GM19328 (cell line): ENCODE measurements around the gene TMEM205.
"Not testable (repeated sequence)": the region's sequence is repeated elsewhere in the genome, so short reads cannot be mapped to it uniquely, and the experiment has no call there.

Experiments
- ATAC-seq: cut with Tn5 transposase; IDR thresholded peaks from one replicate; pipeline ENCODE4 v1.9.1; 2021; ENCODE audit warnings: mild to moderate bottlenecking, moderate library complexity; ENCODE audit not compliant: unreplicated experiment

Gene TMEM205

GRCh38 chr19:11340099-11340467, 6.0 kb downstream of the TMEM205 start:
- not testable (repeated sequence) for ATAC-seq

- ATAC-seq = peak; percentile 59
These were observed 6.6 kb downstream of the TMEM205 start, which contains the start of gene RAB3D for GRCh38 chr19:11339254-11340098. RAB3D (minus strand) TSS chr19:11339657; CDS start chr19:11337399, 2,258 bp downstream.

DNA sequence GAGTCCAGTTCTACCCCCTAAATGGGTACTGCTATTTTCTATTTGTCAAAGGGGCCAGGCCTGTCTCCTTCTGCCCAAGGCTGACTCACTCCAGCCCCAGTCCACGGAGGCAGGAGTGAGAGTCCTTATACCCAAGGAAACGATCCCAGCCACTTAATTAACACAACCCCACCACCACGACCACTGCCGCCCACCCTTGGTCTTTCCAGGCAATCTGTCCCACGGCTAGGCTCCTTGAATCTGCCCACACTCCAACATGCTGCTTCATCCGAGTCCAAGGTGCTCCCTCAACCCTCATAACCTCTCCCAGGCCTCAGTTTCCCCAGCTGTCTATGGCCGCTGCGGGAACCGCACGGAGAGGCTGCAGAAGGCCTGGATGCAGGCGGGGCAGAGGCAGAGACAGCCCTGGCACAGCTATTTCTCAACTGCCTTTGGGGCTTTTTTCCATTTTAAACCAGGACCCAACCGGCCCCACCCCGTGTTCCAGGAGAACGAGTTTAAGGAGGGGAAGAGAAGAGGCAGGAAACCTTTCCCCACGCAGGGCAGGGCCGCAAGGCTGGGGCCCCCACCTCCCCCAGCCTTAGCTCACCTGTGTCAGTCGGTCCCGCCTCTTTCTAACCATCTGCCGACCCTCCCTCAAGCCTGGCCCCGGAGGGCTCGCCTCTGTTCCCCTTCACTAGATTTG, 7.4 kb downstream of the TMEM205 start:
- no peak for ATAC-seq

GRCh38 chr19:11338121-11338520, 7.9 kb downstream of the TMEM205 start:
- ATAC-seq = no peak

- no peak for ATAC-seq
These were observed 9.0 kb downstream of the TMEM205 start for GRCh38 chr19:11337080-11337479.

GRCh38 chr19:11335449-11336146, 10.5 kb downstream of the TMEM205 start:
- ATAC-seq = no peak

GRCh38 chr19:11333838-11334237, 12.2 kb downstream of the TMEM205 start:
- ATAC-seq = not testable (repeated sequence)

GRCh38 chr19:11332822-11333221, 13.2 kb downstream of the TMEM205 start:
- no peak for ATAC-seq

- ATAC-seq = no peak
These were observed 14.6 kb downstream of the TMEM205 start for GRCh38 chr19:11331502-11331901.

GRCh38 chr19:11330127-11330526, 15.9 kb downstream of the TMEM205 start:
- ATAC-seq = no peak

- no peak for ATAC-seq
These were observed 20.5 kb downstream of the TMEM205 start for GRCh38 chr19:11325544-11325943.

DNA sequence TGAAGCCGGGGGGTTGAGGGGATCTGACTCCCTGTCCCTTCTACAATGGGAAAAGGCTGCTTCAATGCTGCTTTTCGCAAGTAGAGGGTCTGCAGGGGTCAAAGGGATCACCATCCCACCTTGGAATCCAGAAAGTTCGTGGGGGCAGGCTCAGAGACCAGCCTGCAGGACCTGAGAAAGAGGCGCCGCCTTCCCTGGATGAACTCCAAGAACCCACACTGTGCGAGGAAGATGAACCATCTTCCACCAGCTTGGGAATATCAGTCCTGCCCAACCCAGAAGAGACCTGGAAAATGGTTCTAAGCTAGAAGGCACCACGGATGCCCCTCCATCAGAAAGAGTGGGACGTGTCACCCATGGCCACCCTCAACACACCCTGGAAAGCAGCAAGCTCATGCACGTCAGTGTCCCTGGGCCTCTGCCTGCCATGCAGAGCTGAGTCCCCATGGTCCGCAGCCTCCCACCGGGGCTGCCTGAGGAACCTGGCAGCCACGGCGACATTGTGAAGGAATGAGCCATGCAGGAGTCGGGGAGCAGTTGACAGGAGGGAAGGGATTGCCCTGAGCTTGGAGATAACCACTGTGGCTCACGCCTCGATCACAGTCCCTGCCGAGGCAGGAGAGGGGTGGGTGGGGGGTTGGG, 21.2 kb downstream of the TMEM205 start:
- ATAC-seq = no peak

GRCh38 chr19:11324079-11324661, 21.9 kb downstream of the TMEM205 start:
- no peak for ATAC-seq

DNA sequence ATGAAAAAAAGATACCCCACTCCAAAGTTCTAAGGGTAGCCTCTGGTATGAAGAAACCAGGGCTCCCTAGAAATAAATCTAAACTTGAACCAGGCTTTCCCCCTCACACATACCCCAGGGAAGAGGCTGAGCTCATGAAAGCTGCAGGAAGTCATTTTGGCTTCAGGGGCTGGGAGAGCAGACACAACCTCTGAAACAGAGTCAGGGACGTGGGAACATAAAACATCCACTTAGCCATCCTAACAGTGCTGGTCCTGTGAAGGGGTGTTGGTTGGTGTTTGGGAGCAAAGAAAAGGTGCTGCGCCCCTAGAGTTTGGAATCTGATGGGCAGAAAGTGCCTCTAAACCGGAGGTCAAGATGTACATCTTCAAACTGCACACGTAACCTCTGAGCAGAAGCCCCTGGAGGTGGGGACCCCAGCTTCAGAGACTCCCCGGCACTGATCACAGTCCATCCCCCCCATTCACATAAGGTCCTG, 22.4 kb downstream of the TMEM205 start:
- no peak for ATAC-seq

DNA sequence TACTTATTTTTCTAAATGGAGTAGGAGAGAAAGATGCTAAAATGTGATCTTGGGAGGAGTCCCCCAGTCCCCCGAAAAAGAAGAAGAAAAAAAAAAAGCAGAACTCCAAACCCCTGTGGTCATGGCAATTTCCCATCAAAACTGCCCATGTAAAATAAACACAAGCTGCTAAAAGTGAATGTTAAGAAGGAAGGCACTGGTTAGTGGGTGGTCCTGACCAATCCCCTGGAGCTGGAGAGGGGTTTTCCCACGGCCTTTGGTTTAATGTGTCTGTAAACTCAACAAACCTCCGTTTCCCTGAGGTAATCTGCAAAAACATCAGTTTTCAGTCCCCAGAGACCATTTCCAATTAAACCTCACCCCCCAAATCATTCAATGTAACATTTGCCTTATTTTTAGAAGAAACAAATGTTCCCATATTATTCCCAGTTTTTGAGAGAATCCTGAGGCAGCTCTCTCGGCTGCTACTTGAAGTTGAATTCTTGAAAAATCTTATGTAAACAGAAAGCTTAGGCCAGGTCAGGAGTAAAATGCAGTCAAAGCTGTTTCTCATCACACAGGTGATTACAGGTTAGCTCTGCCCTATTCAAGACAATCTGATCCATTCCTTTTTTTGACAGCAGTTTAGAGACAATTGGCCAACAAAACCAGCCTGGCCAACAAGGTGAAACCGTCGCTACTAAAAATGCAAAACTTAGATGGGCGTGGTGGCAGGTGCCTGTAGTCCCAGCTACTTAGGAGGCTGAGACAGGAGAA, 23.6 kb downstream of the TMEM205 start:
- ATAC-seq = no peak

DNA sequence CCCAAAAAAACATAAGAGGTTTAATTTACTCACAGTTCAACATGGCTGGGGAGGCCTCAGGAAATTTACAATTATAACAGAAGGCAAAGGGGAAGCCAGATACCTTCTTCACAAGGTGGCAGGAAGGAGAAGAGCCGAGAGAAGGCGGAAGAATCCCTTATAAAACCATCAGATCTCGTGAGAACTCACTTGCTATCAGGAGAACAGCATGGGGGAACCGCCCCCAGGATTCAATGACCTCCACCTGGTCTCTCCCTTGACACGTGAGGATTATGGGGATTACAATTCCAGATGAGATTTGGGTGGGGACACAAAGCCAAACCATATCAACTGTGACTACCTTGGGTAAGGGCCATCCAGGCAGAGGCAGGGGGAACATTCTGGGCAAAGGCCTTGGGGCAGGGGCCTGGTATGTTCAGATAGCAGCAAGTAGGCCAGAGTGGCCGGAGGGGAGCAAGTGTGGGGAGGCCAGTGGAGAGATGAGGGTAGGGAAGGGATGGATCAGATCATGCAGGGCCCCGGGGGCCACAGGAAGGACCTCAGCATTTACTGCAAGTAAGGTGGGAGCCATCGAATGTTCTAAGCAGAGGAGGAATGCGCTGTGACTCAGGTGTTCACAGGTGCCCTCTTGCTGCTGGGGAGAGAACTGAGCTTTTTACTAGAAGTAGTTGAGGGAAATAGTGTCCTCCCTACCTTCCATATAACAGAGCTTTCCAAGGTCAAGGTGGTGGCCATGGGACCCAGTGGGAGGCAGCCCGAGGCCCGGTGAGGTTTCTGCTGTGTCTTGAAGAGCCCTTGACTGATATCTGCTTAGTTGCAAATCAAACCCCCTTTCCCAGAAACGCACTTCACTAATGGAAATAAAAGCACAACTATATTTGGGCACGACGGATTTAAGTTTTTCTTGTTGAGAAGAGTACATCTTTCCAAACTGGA, 24.6 kb downstream of the TMEM205 start:
- ATAC-seq = no peak

DNA sequence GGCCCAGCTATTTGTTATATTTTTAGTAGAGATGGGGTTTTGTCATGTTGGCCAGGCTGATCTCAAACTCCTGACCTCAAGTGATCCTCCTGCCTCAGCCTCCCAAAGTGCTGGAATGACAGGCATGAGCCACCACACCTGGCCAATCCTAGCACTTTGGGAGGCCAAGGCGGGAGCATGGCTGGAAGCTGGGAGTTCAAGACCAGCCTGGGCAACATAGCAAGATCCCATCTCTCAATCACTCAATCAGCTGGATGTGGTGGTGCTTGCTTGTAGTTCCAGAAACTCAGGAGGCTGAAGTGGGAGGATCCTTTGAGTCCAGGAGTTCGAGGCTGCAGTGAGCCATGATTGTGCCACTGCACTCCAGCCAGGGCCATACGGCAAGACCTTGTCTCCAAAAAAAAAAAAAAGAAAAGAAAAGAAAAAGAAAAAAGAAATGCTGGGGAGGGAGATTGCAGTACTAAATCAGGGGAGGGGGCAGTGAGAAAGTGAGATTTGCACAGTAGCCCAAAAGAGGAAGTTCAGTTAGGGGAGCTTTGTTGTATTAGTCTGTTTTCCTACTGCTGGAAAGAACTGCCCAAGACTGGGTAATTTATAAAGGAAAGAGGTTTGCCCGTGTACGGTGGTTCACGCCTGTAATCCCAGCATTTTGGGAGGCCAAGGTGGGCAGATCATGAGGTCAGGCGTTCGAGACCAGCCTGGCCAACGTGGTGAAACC, 25.6 kb downstream of the TMEM205 start:
- not testable (repeated sequence) for ATAC-seq

DNA sequence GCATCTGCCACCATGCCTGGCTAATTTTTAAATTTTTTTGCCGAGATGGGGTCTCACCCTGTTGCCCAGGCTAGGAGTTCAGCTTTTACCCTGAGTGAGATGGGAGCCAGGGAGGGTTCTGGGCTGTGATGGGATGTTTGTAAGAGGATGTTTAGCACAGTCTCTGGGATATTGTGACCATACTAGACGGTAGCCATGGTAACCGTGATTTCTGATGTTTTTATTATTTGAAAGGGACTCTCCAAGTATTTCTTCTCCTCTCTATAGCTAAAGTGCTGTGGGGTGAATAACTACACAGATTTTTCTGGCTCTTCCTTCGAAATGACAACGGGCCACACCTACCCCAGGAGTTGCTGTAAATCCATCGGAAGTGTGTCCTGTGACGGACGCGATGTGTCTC, 39.7 kb downstream of the TMEM205 start:
- no peak for ATAC-seq
